Gastroesophageal sphincter (tissue), 3 donors: ENCODE results near the gene NLRP7.

Experiments used
- CTCF ChIP-seq, 4 experiments: fragments of 200-600 bp in 2 of 4; fragments of 450-650 bp in 2 of 4; sonication (generic) in 1 of 4; IDR thresholded peaks; one replicate each; pipeline ENCODE4 v1.5.1; 2017 to 2019; ENCODE audit warnings: antibody characterized with exemption in 4 of 4, mild to moderate bottlenecking in 2 of 4, moderate library complexity in 2 of 4
- EP300 ChIP-seq: sonication (generic); formaldehyde crosslinking; IDR thresholded peaks from one replicate; pipeline ENCODE4 v1.6.1; 2017; ENCODE audit warnings: antibody characterized with exemption, mild to moderate bottlenecking
- POLR2A ChIP-seq, 2 donors: fragments of 450-650 bp; IDR thresholded peaks; one replicate each; pipeline ENCODE4 v1.6.1; 2017; ENCODE audit warnings: antibody characterized with exemption in 2 of 2, mild to moderate bottlenecking in 2 of 2, moderate library complexity in 1 of 2
- POLR2AphosphoS5 ChIP-seq: sonication (generic); formaldehyde crosslinking; IDR thresholded peaks from one replicate; pipeline ENCODE4 v1.6.1; 2017; ENCODE audit warnings: antibody characterized with exemption

DNA sequence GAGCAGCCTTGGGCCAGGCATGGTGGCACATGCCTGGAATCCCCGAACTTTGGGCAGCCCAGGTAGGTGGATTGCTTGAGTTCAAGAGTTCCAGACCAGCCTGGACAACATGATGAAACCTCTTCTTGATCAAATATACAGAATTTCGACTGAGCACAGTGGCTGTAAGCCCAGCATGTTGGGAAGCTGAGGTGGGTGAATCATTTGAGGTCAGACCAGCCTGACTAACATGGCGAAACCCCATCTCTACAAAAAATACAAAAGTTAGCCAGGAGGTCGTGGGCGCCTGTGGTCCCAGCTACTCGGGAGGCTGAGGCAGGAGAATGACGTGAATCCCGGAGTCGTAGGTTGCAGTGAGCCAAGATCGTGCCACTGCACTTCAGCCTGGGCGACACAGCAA is 8.0 kb upstream of the NLRP7 start:
- TF ChIP-seq POLR2A (IDR thresholded peaks at IDR 0.05), result no peak
- TF ChIP-seq CTCF (IDR thresholded peaks at IDR 0.05), result no peak
- TF ChIP-seq POLR2AphosphoS5, result no peak
- TF ChIP-seq EP300, result no peak
